C4-2B (cell line): ENCODE data around the gene OR1M1.

Experiments
- CTCF ChIP-seq: fragments of 450-650 bp; conservative IDR thresholded peaks from 2 replicates; pipeline ENCODE4 v1.5.1; 2017; ENCODE audit warnings: mild to moderate bottlenecking
- ZFX ChIP-seq: fragments of 450-650 bp; IDR thresholded peaks from 2 replicates; pipeline ENCODE4 v1.6.1; 2017

GRCh38 chr19:9065457-9066014 is 21.3 kb upstream of the OR1M1 start:
- TF ChIP-seq CTCF (no peak), ZFX (no peak)
